T-helper 1 cell treated with Interleukin-12 subunit alpha and Interleukin-12 subunit beta and Interleukin-4 antibody, amounts not matched to agents 30 ng/mL and 1 ng/mL, for 36 hours (primary cell): Measurements from ENCODE around the gene PATE2. TPM values are rescaled to one million over a fixed set of nuclear protein-coding genes. Genes with fewer than 3 reads are reported as not detected.

Experiments
- total RNA-seq: library from RNA; stranded (reverse); gene quantifications from 2 replicates; pipeline ENCODE4 v1.2.3, GENCODE V29; 2022

The PATE2 gene
- total RNA-seq, 1 donor from 2014 or later, result not detected

Other genes with a start within 250 kb of the PATE2 start
- gene EI24, start 209.4 kb downstream of the PATE2 start, total RNA-seq, result 42.4 and 43.7 TPM in 2 replicates
- 171 and 178 TPM in 2 replicates for gene STT3A, start 186.0 kb downstream of the PATE2 start, total RNA-seq
- gene CHEK1, start 153.7 kb downstream of the PATE2 start, total RNA-seq, result 74.7 and 76.6 TPM in 2 replicates
- gene ACRV1, start 98.0 kb downstream of the PATE2 start, total RNA-seq, result not detected in 2 replicates
- gene PATE1, start 32.5 kb downstream of the PATE2 start, total RNA-seq, result not detected in 2 replicates
- not detected in 2 replicates for gene PATE3, start 9.3 kb upstream of the PATE2 start, total RNA-seq
- not detected in 2 replicates for gene PATE4, start 54.5 kb upstream of the PATE2 start, total RNA-seq
- gene HYLS1, start 108.8 kb upstream of the PATE2 start, total RNA-seq, result 11.9 and 12.2 TPM in 2 replicates
- gene PUS3, start 124.4 kb upstream of the PATE2 start, total RNA-seq, result 10.6 and 17.5 TPM in 2 replicates
- gene DDX25, start 125.7 kb upstream of the PATE2 start, total RNA-seq, result 0.20 TPM in 1 of 2 replicates, not detected in the other
- gene VSIG10L2, start 167.2 kb upstream of the PATE2 start, total RNA-seq, result not detected in 2 replicates